Activated CD8-positive, alpha-beta T cell treated with anti-CD3 and anti-CD28 coated beads, Interleukin-2, amount 10 ng/mL, durations not matched to agents 7 days and 5 days (primary cell): ENCODE data around the gene RAB25. TPM values are rescaled to one million over a fixed set of nuclear protein-coding genes. Genes with fewer than 3 reads are reported as not detected.
"Not testable (repeated sequence)": the region's sequence is repeated elsewhere in the genome, so short reads cannot be mapped to it uniquely, and the experiment has no call there.

Experiments
- ATAC-seq: fragments of 150-1000 bp; cut with Tn5 transposase; one replicate; pipeline ENCODE4 v1.10.0; 2021; ENCODE audit warnings: moderate library complexity
- CTCF ChIA-PET: fragments of 350-600 bp; sonication (Branson Sonifier 250); formaldehyde crosslinking; loops from one replicate; lab custom pipeline; 2021; ENCODE audit warnings: antibody characterized with exemption; lab: Charles Lee
- POLR2A ChIA-PET: fragments of 350-600 bp; sonication (Branson Sonifier 250); formaldehyde crosslinking; loops from one replicate; lab custom pipeline; 2021; ENCODE audit warnings: antibody characterized with exemption; lab: Charles Lee
- DNase-seq: peaks from one replicate; pipeline ENCODE4 v3.0.0-alpha.2; 2020
- H3K27ac Mint-ChIP-seq: one replicate; pipeline ENCODE4 v1.8.0; 2021; ENCODE audit warnings: mild to moderate bottlenecking, mixed read lengths
- H3K27me3 Mint-ChIP-seq: one replicate; pipeline ENCODE4 v1.8.0; 2021; ENCODE audit warnings: low read depth, mixed read lengths
- H3K36me3 Mint-ChIP-seq: one replicate; pipeline ENCODE4 v1.8.0; 2021; ENCODE audit warnings: low read depth, mixed read lengths
- H3K4me1 Mint-ChIP-seq: one replicate; pipeline ENCODE4 v1.8.0; 2021; ENCODE audit warnings: low read depth, mixed read lengths
- H3K4me3 Mint-ChIP-seq: one replicate; pipeline ENCODE4 v1.8.0; 2021; ENCODE audit warnings: mild to moderate bottlenecking, mixed read lengths
- H3K9me3 Mint-ChIP-seq: one replicate; pipeline ENCODE4 v1.8.0; 2022; ENCODE audit warnings: mixed read lengths; ENCODE audit not compliant: insufficient read depth
- total RNA-seq, 2 experiments: library from RNA; stranded (reverse); gene quantifications; one replicate each; pipeline ENCODE4 v1.2.3, GENCODE V29; 2021

The RAB25 gene
- total RNA-seq, 2 experiments from 2014 or later: 0.50 TPM; not detected in 1

DNA sequence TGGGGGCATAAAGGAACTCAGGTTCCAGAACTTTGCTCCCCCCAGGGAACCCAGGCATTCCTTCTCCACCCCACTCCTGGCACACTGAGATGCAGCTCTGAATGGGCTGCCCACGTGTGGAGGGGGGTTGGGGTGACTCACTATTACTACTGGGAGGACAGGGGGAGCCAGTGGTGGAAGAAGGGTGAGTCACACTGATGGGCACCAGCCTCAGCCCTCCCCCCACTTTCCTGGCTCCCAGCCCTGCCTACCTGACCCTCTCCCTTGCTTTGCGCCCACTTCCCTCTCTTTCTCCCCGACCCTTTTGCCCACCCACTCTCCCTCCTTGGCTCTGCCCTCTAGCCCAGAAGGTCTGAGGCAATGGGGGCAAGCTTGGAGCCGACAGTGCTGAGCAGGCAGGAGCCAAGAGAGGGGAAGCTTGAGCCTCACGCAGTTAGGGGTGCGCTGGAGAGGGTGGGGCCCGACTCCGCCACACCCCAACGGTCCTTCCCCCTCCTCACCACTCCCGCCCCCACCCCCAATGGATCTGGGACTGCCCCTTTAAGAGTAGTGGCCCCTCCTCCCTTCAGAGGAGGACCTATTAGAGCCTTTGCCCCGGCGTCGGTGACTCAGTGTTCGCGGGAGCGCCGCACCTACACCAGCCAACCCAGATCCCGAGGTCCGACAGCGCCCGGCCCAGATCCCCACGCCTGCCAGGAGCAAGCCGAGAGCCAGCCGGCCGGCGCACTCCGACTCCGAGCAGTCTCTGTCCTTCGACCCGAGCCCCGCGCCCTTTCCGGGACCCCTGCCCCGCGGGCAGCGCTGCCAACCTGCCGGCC is 53.4 kb downstream of the RAB25 start, which contains the start of gene LMNA:
Gene LMNA (plus strand): TSS at position 611 of the 818 bp plus-strand sequence. CDS start 208 bp downstream, outside the sequence.
- Mint-ChIP-seq H3K9me3 (no peaks in the 10 kb centered on the region), H3K36me3 (no peaks in the 10 kb centered on the region), H3K27me3 (peaks cover 58% of the 10 kb centered on the region), H3K27ac (no peak within 1 kb of the TSS), H3K4me1 (peaks cover 26% of the 10 kb centered on the region), H3K4me3 (peak within 1 kb of the TSS; percentile 80)
- DNase-seq (peak; percentile 70), ATAC-seq (peak; percentile 83)
- CTCF ChIA-PET: interaction anchor here (1.0 to 11.2 kb wide), 8 partner anchors 9 to 113 kb away, joined by 3 to 112 read pairs (median 6); no protein-coding TSS in a partner anchor
- POLR2A ChIA-PET: interaction anchor here (0.5 to 1.6 kb wide), 5 partner anchors 13 to 141 kb away, joined by 3 to 8 read pairs (median 4); partner anchors contain the start of gene SLC25A44

- Mint-ChIP-seq H3K36me3 (no peaks in the 10 kb centered on the region), H3K27ac (no peak overlapping the region), H3K4me3 (peak overlapping the region; percentile 80), H3K27me3 (peaks cover 56% of the 10 kb centered on the region), H3K9me3 (no peaks in the 10 kb centered on the region), H3K4me1 (peaks cover 29% of the 10 kb centered on the region)
- DNase-seq (no peak), ATAC-seq (peak; percentile 37)
- ChIA-PET POLR2A (interaction anchor here (0.8 to 1.6 kb wide), 4 partner anchors 12 to 79 kb away, joined by 3 to 8 read pairs (median 4); partner anchors contain the start of gene SLC25A44), CTCF (interaction anchor here (1.0 to 11.2 kb wide), 7 partner anchors 8 to 49 kb away, joined by 3 to 112 read pairs (median 6); no protein-coding TSS in a partner anchor)
Measured at GRCh38 chr1:156114919-156115513, 54.1 kb downstream of the RAB25 start.

DNA sequence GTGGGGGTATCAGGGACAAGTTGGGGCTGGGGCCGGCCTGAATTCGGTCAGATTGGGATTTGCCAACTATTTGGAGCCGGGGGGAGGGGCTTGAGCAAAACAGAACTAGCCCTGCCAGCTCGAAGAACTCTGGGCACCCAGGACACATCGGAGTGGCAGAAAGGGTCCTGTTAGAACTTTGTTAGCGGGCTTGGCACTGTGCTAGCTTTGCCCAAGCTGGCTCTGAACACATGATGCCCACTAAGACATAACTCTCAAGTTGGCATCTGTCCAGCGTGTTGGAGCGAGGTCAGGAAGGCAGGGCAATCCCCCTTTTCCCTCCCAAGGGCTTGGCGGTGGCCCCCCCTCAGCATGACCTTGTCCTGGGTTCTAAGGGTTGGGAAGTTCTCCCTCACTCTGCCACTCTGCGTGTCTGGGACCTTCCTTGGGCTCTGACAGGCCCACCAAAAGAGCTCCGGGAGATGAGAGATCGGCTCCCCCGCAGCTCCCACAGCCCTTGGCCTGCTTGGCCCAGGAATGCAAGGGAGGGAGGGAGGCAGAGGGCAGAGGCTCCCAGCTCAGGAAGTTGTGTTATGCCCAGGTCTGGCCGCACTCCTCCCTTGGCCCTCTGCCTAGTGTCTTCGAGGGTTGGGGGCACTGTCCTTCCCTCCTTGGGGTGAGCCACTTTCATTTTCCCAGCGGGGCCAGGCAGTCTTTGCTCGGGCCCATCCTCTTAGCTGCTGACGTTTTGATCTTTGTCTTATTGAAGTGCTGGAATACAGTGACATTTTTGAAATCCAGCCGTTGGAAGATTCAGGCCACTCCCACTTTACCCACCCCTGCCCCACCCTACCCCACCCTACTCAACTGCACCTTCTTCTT is 54.8 kb downstream of the RAB25 start:
- DNase-seq: no peak
- ChIA-PET CTCF (interaction anchor here (1.2 to 11.2 kb wide), 7 partner anchors 11 to 50 kb away, joined by 3 to 112 read pairs (median 6); no protein-coding TSS in a partner anchor), POLR2A (interaction anchor here (0.8 to 1.6 kb wide), 3 partner anchors 10 to 78 kb away, joined by 3 to 6 read pairs (median 4); partner anchors contain the start of gene SLC25A44)
- Mint-ChIP-seq H3K9me3 (no peaks in the 10 kb centered on the region), H3K4me1 (peaks cover 35% of the 10 kb centered on the region), H3K27ac (no peak overlapping the region), H3K36me3 (no peaks in the 10 kb centered on the region), H3K27me3 (peaks cover 53% of the 10 kb centered on the region), H3K4me3 (peak overlapping the region; percentile 80)
- ATAC-seq: no peak

DNA sequence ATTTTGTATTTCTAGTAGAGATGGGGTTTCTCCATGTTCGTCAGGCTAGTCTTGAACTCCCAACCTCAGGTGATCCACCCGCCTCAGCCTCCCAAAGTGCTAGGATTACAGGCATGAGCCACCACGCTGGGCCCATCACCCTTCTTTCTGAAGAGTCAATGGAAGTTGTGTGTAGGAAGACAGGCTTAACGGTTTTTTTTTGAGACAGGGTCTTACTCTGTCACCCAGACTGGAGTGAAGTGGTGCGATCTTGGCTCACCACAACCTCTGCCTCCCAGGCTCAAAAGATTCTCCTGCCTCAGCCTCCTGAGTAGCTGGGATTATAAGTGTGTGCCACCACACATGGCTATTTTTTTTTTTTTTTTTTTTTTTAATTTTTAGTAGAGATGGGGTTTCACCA is 55.8 kb downstream of the RAB25 start:
- H3K9me3 Mint-ChIP-seq, H3K27ac Mint-ChIP-seq, DNase-seq, H3K36me3 Mint-ChIP-seq, H3K4me3 Mint-ChIP-seq, ATAC-seq: not testable (repeated sequence)
- Mint-ChIP-seq H3K27me3 (peaks cover 50% of the 10 kb centered on the region), H3K4me1 (peaks cover 35% of the 10 kb centered on the region)
- ChIA-PET POLR2A (interaction anchor here (1.6 kb wide), 1 partner anchor 9 kb away, joined by 6 read pairs; no protein-coding TSS in a partner anchor), CTCF (interaction anchor here (1.4 to 11.2 kb wide), 3 partner anchors 12 to 27 kb away, joined by 3 to 112 read pairs (median 76); no protein-coding TSS in a partner anchor)

GRCh38 chr1:156117414-156118176 is 56.6 kb downstream of the RAB25 start:
- peaks cover 46% of the 10 kb centered on the region for H3K27me3 Mint-ChIP-seq
- no peak overlapping the region for H3K4me3 Mint-ChIP-seq
- no peaks in the 10 kb centered on the region for H3K36me3 Mint-ChIP-seq
- DNase-seq (no peak), ATAC-seq (no peak)
- H3K27ac Mint-ChIP-seq: no peak overlapping the region
- H3K9me3 Mint-ChIP-seq: no peaks in the 10 kb centered on the region
- CTCF ChIA-PET: interaction anchor here (1.4 to 11.2 kb wide), 3 partner anchors 11 to 28 kb away, joined by 3 to 112 read pairs (median 76); no protein-coding TSS in a partner anchor
- POLR2A ChIA-PET: interaction anchor here (1.0 kb wide), 1 partner anchor 10 kb away, joined by 3 read pairs; no protein-coding TSS in a partner anchor
- peaks cover 35% of the 10 kb centered on the region for H3K4me1 Mint-ChIP-seq

DNA sequence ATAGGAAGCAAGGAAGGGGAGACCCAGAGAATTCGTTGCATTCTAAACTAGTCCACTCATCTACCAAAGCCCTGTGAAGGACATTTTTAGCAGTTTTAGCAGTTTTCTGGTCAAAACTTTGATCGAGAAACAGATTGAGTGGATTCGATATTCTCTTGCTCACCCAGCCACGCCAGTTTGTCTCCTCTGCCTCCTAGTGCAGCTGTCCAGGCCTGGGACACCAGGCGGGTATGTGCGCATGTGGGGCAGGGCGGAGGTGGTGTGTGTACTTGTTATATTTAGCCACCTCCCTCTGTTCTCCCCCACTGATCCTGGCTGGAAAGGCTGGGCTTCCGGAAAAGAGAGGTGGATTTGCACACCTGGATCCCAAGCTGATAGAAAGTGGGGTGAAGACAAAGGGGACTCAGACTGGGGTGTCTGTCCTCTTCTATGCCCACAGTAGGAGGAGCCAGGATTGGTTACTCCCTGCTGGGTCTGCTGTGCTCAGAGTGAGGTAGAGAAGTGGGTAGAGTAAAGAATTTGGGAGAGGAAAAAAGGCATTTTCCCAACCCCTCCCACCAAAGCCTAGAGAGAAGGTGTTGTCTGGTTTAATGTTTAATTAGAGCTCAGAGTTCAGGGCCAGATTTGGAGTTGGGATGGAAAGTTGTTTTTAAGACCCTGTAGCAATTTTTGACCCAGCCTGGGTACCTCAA is 57.4 kb downstream of the RAB25 start:
- H3K27me3 Mint-ChIP-seq: peaks cover 46% of the 10 kb centered on the region
- CTCF ChIA-PET: interaction anchor here (1.4 to 11.2 kb wide), 3 partner anchors 9 to 20 kb away, joined by 5 to 112 read pairs (median 34); no protein-coding TSS in a partner anchor
- H3K4me3 Mint-ChIP-seq: no peak overlapping the region
- H3K4me1 Mint-ChIP-seq: peaks cover 42% of the 10 kb centered on the region
- ATAC-seq (no peak), DNase-seq (no peak)
- no peaks in the 10 kb centered on the region for H3K9me3 Mint-ChIP-seq
- POLR2A ChIA-PET: interaction anchor here (0.6 to 1.0 kb wide), 2 partner anchors 9 to 214 kb away, joined by 3 read pairs; no protein-coding TSS in a partner anchor
- H3K36me3 Mint-ChIP-seq: no peaks in the 10 kb centered on the region
- no peak overlapping the region for H3K27ac Mint-ChIP-seq

- H3K36me3 Mint-ChIP-seq: no peaks in the 10 kb centered on the region
- peaks cover 36% of the 10 kb centered on the region for H3K27me3 Mint-ChIP-seq
- no peak overlapping the region for H3K4me3 Mint-ChIP-seq
- H3K4me1 Mint-ChIP-seq: peaks cover 45% of the 10 kb centered on the region
- CTCF ChIA-PET: interaction anchor here (1.0 to 11.2 kb wide), 4 partner anchors 7 to 29 kb away, joined by 3 to 112 read pairs (median 20); no protein-coding TSS in a partner anchor
- H3K27ac Mint-ChIP-seq: no peak overlapping the region
- no peak for DNase-seq
- ATAC-seq: no peak
- H3K9me3 Mint-ChIP-seq: no peaks in the 10 kb centered on the region
- POLR2A ChIA-PET: no interaction called here
Measured at GRCh38 chr1:156119503-156120209, 58.7 kb downstream of the RAB25 start.
